NCI-H128 (cell line): Measurements from ENCODE around the gene HIKESHI.
"Not testable (repeated sequence)": the region's sequence is repeated elsewhere in the genome, so short reads cannot be mapped to it uniquely, and the experiment has no call there.

Experiments
- DNase-seq: peaks from one replicate; lab custom pipeline; 2025; ENCODE audit not compliant: unreplicated experiment; lab: John Stamatoyannopoulos, UW

The HIKESHI gene

GRCh38 chr11:86302092-86302793 lies at the start of gene HIKESHI:
TSS of gene HIKESHI (plus strand) at chr11:86302240. CDS start at chr11:86302449, 209 bp downstream.
- DNase-seq = peak; percentile 90

GRCh38 chr11:86255896-86256295 lies 46.1 kb upstream of the HIKESHI start:
- no peak for DNase-seq

- DNase-seq = no peak
These were observed 45.4 kb upstream of the HIKESHI start for GRCh38 chr11:86256608-86257007.

GRCh38 chr11:86257446-86257845 lies 44.6 kb upstream of the HIKESHI start:
- DNase-seq = no peak

GRCh38 chr11:86259730-86260129 lies 42.3 kb upstream of the HIKESHI start:
- DNase-seq = no peak

- no peak for DNase-seq
These were observed 40.7 kb upstream of the HIKESHI start for GRCh38 chr11:86261328-86261727.

GRCh38 chr11:86262387-86262786 lies 39.7 kb upstream of the HIKESHI start:
- no peak for DNase-seq

GRCh38 chr11:86264649-86265048 lies 37.4 kb upstream of the HIKESHI start:
- DNase-seq = no peak

- DNase-seq = no peak
These were observed 36.8 kb upstream of the HIKESHI start for GRCh38 chr11:86265194-86265593.

- DNase-seq = no peak
These were observed 32.4 kb upstream of the HIKESHI start for GRCh38 chr11:86269645-86270044.

- DNase-seq = no peak
These were observed 27.5 kb upstream of the HIKESHI start for GRCh38 chr11:86274503-86274902.

- no peak for DNase-seq
These were observed 27.0 kb upstream of the HIKESHI start for GRCh38 chr11:86274999-86275398.

- DNase-seq = no peak
These were observed 26.3 kb upstream of the HIKESHI start for GRCh38 chr11:86275493-86276370.

- no peak for DNase-seq
These were observed 24.3 kb upstream of the HIKESHI start for GRCh38 chr11:86277741-86278140.

GRCh38 chr11:86278226-86278625 lies 23.8 kb upstream of the HIKESHI start:
- DNase-seq = no peak

- no peak for DNase-seq
These were observed 22.3 kb upstream of the HIKESHI start for GRCh38 chr11:86279747-86280146.

- DNase-seq = no peak
These were observed 14.6 kb upstream of the HIKESHI start for GRCh38 chr11:86287468-86287796.

- DNase-seq = no peak
These were observed 13.1 kb upstream of the HIKESHI start for GRCh38 chr11:86288776-86289507.

GRCh38 chr11:86289508-86290280 lies 12.3 kb upstream of the HIKESHI start:
- not testable (repeated sequence) for DNase-seq

- DNase-seq = no peak
These were observed 10.4 kb upstream of the HIKESHI start for GRCh38 chr11:86291466-86292262.
